ENCODE measurements around the gene MCOLN1.
"Not testable (repeated sequence)": the region's sequence is repeated elsewhere in the genome, so short reads cannot be mapped to it uniquely, and the experiment has no call there.

MCOLN1 gene

DNA sequence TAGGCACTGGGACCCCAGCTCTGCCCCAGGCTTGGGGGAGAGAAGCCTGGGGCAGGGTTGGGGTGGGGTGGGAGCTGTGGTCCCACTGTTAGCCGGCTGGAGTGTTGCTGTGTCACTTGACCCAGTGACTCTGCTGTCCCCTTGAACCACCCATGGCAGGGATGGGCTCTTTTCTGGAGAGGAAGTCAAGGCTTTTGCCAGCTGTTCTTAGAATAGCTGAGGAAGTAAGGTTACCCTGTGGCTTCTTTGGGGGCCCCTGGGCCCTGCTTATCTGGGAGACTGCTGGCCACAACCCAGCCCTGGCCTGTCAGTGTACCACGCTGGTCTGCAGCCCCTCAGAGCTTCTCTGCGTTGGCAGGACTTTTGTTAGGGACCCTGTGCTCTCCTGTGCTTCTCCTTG is 22.2 kb downstream of the MCOLN1 start:
- DNase-seq: no peak

DNA sequence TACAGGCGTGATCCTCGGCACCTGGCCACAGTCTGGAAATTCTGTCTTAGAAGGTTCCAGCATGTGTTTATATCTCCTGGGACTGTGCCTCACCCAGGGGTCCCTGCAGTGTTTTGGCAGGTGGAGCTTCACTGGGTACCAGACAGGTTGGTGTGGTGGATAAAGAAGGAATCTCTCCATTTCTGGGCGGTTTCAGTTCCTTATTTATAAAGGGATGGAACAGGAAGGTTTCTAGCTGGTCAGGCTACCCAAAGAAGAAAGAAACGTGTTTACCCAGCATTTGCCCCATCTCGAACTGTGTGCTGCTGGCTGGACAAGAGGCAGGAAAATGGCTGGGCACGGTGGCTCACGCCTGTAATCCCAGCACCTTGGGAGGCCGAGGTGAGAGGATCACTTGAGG is 22.9 kb downstream of the MCOLN1 start:
- no peak for DNase-seq

GRCh38 chr19:7545904-7546303 is 23.5 kb downstream of the MCOLN1 start:
- DNase-seq: no peak

- DNase-seq: no peak
These were observed 24.7 kb downstream of the MCOLN1 start for GRCh38 chr19:7547159-7547558.

GRCh38 chr19:7549429-7550148 is 27.2 kb downstream of the MCOLN1 start:
- DNase-seq: no peak

DNA sequence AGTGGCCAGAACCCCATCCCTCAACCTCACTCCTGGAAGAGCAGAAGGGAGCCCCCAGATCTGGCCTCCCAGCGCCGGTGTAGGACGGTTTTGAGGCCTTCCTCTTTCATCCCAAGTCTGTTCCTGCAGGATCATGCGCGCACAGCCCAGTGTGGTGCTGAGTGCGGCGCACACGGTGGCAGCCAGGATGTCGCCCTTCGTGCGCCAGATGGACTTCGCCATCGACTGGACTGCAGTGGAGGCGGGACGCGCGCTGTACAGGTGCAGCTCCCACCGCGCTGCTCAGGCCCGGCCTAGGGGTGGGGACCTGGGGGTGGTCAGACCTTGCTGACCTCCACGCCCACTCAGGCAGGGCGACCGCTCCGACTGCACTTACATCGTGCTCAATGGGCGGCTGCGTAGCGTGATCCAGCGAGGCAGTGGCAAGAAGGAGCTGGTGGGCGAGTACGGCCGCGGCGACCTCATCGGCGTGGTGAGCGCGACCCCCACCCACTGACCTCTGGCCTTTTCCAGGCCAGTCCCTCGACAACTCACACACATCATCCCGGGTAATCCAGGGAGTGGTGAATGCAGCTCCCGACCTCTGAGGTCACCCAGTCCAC is 27.8 kb downstream of the MCOLN1 start:
- DNase-seq: no peak

GRCh38 chr19:7550987-7551761 is 28.8 kb downstream of the MCOLN1 start:
- DNase-seq: peak; percentile 46

- no peak for DNase-seq
These were observed 30.4 kb downstream of the MCOLN1 start for GRCh38 chr19:7552781-7553180.

DNA sequence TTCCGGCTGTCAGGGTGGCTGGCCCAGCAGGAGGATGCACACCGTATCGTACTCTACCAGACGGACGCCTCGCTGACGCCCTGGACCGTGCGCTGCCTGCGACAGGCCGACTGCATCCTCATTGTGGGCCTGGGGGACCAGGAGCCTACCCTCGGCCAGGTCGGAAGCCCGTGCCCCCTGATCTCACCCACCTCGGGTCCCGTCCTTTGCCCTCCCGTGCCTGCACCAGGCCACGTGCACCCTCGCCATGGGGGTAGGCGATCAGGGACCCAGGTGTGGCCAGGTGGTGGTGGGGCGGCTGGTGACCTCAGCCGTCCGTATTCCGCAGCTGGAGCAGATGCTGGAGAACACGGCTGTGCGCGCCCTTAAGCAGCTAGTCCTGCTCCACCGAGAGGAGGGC is 32.1 kb downstream of the MCOLN1 start:
- no peak for DNase-seq

DNA sequence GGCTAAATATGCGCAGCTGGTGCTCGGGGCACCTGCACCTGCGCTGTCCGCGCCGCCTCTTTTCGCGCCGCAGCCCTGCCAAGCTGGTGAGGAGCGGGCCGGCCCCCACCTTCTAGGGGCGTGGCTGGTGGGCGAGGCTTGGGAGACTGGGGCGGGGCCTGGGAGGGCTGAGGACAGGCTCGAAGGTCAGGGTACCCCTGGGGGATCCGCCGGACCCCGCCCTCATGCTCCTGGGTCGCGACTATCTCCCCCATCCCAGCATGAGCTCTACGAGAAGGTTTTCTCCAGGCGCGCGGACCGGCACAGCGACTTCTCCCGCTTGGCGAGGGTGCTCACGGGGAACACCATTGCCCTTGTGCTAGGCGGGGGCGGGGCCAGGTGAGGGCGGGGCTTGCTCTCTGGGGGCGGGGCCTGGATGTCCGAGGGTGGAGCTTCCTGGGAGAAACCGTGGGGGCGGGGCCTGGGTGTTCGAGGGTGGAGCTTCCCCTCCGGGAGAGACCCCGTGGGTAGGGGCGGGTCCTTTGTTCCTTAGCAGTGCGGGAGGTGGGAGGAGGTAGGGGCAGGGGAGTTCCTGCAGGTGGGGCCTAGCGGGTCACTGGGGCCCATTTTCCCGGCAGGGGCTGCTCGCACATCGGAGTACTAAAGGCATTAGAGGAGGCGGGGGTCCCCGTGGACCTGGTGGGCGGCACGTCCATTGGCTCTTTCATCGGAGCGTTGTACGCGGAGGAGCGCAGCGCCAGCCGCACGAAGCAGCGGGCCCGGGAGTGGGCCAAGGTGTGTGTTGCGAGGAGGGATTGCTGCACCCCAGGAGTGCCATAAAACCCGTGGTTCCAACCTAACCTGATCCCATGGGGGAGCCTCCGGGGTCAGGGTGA is 32.8 kb downstream of the MCOLN1 start:
- peak; percentile 19 for DNase-seq

GRCh38 chr19:7556696-7557315 is 34.4 kb downstream of the MCOLN1 start:
- DNase-seq: no peak

DNA sequence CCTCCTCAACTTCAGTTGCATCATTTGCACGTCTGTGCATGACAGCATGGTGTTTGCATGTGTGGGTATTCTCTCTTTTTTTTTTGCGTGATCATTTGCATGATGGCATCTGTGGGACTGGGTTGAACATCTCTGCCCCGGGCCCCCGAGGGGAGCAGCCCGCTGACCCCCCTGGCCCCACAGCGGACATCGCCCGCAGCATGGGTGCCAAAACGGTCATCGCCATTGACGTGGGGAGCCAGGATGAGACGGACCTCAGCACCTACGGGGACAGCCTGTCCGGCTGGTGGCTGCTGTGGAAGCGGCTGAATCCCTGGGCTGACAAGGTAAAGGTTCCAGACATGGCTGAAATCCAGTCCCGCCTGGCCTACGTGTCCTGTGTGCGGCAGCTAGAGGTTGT is 36.2 kb downstream of the MCOLN1 start:
- no peak for DNase-seq

DNA sequence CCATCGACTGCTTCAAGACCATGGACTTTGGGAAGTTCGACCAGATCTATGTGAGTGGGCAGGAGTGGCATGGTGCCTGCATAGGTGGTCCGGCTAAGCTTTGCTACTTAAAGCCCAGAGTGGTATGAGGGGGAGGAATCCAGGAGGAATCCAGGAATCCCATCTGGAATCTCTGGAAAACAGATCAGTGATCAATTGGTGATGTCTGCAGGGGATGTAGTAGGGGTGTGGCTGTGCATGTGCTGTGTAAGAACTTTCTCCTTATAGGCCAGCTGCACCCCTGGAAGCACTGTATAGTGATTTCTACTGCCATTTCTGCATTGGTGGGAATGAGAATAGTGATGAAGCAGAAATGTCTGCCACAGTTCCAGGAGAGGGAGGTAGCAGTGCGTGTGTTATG is 36.7 kb downstream of the MCOLN1 start:
- DNase-seq: no peak

- no peak for DNase-seq
These were observed 37.8 kb downstream of the MCOLN1 start for GRCh38 chr19:7560255-7560654.

DNA sequence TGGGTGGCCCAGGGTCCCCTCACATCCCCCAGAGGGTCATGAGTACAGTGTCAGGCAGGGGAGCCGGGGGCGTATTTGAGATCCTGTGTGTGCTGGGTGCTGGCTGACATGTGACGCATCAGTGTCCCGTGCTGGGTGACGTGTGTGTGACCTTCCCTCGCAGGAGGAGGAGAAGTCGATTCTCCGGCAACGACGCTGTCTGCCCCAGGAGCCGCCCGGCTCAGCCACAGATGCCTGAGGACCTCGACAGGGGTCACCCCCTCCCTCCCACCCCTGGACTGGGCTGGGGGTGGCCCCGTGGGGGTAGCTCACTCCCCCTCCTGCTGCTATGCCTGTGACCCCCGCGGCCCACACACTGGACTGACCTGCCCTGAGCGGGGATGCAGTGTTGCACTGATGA is 38.9 kb downstream of the MCOLN1 start:
- no peak for DNase-seq

- DNase-seq: no peak
These were observed 40.4 kb downstream of the MCOLN1 start for GRCh38 chr19:7562646-7563393.

GRCh38 chr19:7564866-7565265 is 42.4 kb downstream of the MCOLN1 start:
- no peak for DNase-seq

- no peak for DNase-seq
These were observed 42.9 kb downstream of the MCOLN1 start for GRCh38 chr19:7565332-7565731.

GRCh38 chr19:7570761-7571160 is 48.3 kb downstream of the MCOLN1 start:
- DNase-seq: no peak

- no peak for DNase-seq
These were observed 53.1 kb downstream of the MCOLN1 start for GRCh38 chr19:7575434-7576040.

DNA sequence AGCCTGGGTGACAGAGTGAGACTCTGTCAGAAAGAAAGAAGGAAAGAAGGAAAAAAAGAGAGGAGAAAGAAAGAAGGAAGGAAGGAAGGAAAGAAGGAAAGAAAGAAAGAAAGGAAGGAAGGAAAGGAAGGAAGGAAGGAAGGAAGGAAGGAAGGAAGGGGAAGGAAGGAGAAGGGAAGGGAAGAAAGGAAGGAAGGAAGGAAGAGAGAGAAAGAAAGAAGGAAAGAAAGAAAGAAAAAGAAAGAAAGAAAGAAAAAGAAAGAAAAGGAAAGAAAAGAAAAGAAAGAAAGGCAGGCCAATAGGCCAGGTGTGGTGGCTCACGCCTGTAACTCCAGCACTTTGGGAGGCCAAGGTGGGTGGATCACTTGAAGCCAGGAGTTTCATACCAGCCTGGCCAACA is 55.0 kb downstream of the MCOLN1 start:
- DNase-seq: not testable (repeated sequence)
